ENCODE data around the gene SLC12A1.

Gene SLC12A1

GRCh38 chr15:48205981-48206380 lies at the start of gene SLC12A1:
Gene SLC12A1 (plus strand): TSS chr15:48206302. CDS start chr15:48207720, 1,418 bp downstream.
- DNase-seq, result no peak
- Histone ChIP-seq H3K79me2 (ENCODE audit: low read length) (no peaks in the 10 kb centered on the region), H3K27ac (ENCODE audit: low read length) (no peak within 1 kb of the TSS), H3K4me3 (ENCODE audit: low read length) (no peak within 1 kb of the TSS), H3K36me3 (replicated peaks; ENCODE audit: insufficient read depth, low read length) (no peaks in the 10 kb centered on the region), H2AFZ (ENCODE audit: low read length) (no peak within 1 kb of the TSS), H3K4me2 (ENCODE audit: low read depth, low read length) (no peak within 1 kb of the TSS), H3K4me1 (ENCODE audit: low read length) (no peaks in the 10 kb centered on the region), H3K9me2 (replicated peaks; ENCODE audit: insufficient read depth, low read length) (no peaks in the 10 kb centered on the region), H4K20me1 (ENCODE audit: insufficient read depth, low read length) (no peaks in the 10 kb centered on the region), H3K27me3 (replicated peaks; ENCODE audit: insufficient read depth, low read length) (no peaks in the 10 kb centered on the region), H3F3A (ENCODE audit: insufficient read depth, low read length) (no peaks in the 10 kb centered on the region), H3K9ac (ENCODE audit: low read length) (no peak within 1 kb of the TSS), H3K9me3 (replicated peaks; ENCODE audit: insufficient read depth, low read length) (no peaks in the 10 kb centered on the region)
- no peak for TF ChIP-seq EZH2 (optimal IDR thresholded peaks at IDR 0.05; ENCODE audit: low read depth, low read length)
- no peak for TF ChIP-seq EZH2phosphoT487 (IDR thresholded peaks at IDR 0.05; ENCODE audit: low read length)
- TF ChIP-seq, protein P1, sequence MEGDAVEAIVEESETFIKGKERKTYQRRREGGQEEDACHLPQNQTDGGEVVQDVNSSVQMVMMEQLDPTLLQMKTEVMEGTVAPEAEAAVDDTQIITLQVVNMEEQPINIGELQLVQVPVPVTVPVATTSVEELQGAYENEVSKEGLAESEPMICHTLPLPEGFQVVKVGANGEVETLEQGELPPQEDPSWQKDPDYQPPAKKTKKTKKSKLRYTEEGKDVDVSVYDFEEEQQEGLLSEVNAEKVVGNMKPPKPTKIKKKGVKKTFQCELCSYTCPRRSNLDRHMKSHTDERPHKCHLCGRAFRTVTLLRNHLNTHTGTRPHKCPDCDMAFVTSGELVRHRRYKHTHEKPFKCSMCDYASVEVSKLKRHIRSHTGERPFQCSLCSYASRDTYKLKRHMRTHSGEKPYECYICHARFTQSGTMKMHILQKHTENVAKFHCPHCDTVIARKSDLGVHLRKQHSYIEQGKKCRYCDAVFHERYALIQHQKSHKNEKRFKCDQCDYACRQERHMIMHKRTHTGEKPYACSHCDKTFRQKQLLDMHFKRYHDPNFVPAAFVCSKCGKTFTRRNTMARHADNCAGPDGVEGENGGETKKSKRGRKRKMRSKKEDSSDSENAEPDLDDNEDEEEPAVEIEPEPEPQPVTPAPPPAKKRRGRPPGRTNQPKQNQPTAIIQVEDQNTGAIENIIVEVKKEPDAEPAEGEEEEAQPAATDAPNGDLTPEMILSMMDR (IDR thresholded peaks at IDR 0.05; ENCODE audit: low read length), result no peak

GRCh38 chr15:48168616-48169015 lies 37.5 kb upstream of the SLC12A1 start:
- no peaks in the 10 kb centered on the region for H4K20me1 ChIP-seq (ENCODE audit: insufficient read depth, low read length)
- TF ChIP-seq, protein P1 (IDR thresholded peaks at IDR 0.05; ENCODE audit: low read length), result no peak
- no peak for TF ChIP-seq EZH2phosphoT487 (IDR thresholded peaks at IDR 0.05; ENCODE audit: low read length)
- no peak for TF ChIP-seq EZH2 (optimal IDR thresholded peaks at IDR 0.05; ENCODE audit: low read depth, low read length)
- H3K27me3 ChIP-seq (replicated peaks; ENCODE audit: insufficient read depth, low read length), result no peaks in the 10 kb centered on the region
- no peak overlapping the region for H3K4me3 ChIP-seq (ENCODE audit: low read length)
- H3K9ac ChIP-seq (ENCODE audit: low read length), result no peak overlapping the region
- H3K27ac ChIP-seq (ENCODE audit: low read length), result no peak overlapping the region
- no peak overlapping the region for H3K4me2 ChIP-seq (ENCODE audit: low read depth, low read length)
- no peaks in the 10 kb centered on the region for H3K9me3 ChIP-seq (replicated peaks; ENCODE audit: insufficient read depth, low read length)
- no peaks in the 10 kb centered on the region for H3K36me3 ChIP-seq (replicated peaks; ENCODE audit: insufficient read depth, low read length)
- DNase-seq, result no peak
- no peaks in the 10 kb centered on the region for H3K9me2 ChIP-seq (replicated peaks; ENCODE audit: insufficient read depth, low read length)
- no peak overlapping the region for H2AFZ ChIP-seq (ENCODE audit: low read length)
- H3K79me2 ChIP-seq (ENCODE audit: low read length), result peaks cover 8% of the 10 kb centered on the region; the same call in 1 of the 2 replicates
- H3K4me1 ChIP-seq (ENCODE audit: low read length), result no peaks in the 10 kb centered on the region
- no peaks in the 10 kb centered on the region for H3F3A ChIP-seq (ENCODE audit: insufficient read depth, low read length)

DNA sequence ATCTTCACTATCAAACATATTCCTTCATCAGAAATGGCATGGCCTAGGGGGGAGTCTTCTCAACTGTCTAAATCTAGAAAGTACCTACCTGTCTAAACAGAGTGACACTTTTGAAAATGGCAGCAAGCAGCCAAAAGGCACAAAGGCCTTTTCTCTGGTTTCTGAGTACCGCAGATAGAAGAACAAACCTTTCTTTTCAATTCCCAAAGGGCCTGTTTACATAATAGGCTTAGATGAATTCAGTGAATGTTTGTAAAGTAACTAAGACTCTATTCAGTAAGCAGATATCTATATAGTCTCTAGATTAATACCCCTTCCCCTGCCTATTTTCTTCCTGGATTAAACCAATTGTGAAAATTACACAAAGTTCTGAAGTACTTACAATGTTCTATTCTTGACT lies 35.1 kb upstream of the SLC12A1 start:
- H3K4me3 ChIP-seq (ENCODE audit: low read length), result no peak overlapping the region
- H3K36me3 ChIP-seq (replicated peaks; ENCODE audit: insufficient read depth, low read length), result no peaks in the 10 kb centered on the region
- no peaks in the 10 kb centered on the region for H3K9me3 ChIP-seq (replicated peaks; ENCODE audit: insufficient read depth, low read length)
- H3K27ac ChIP-seq (ENCODE audit: low read length), result no peak overlapping the region
- H2AFZ ChIP-seq (ENCODE audit: low read length), result no peak overlapping the region
- H3K9ac ChIP-seq (ENCODE audit: low read length), result no peak overlapping the region
- H3K4me2 ChIP-seq (ENCODE audit: low read depth, low read length), result no peak overlapping the region
- H3K79me2 ChIP-seq (ENCODE audit: low read length), result peaks cover 13% of the 10 kb centered on the region; the same call in 1 of the 2 replicates
- H3F3A ChIP-seq (ENCODE audit: insufficient read depth, low read length), result no peaks in the 10 kb centered on the region
- H3K27me3 ChIP-seq (replicated peaks; ENCODE audit: insufficient read depth, low read length), result no peaks in the 10 kb centered on the region
- H3K4me1 ChIP-seq (ENCODE audit: low read length), result no peaks in the 10 kb centered on the region
- TF ChIP-seq EZH2phosphoT487 (IDR thresholded peaks at IDR 0.05; ENCODE audit: low read length) (no peak), EZH2 (optimal IDR thresholded peaks at IDR 0.05; ENCODE audit: low read depth, low read length) (no peak)
- TF ChIP-seq, protein P1 (IDR thresholded peaks at IDR 0.05; ENCODE audit: low read length), result no peak
- no peaks in the 10 kb centered on the region for H4K20me1 ChIP-seq (ENCODE audit: insufficient read depth, low read length)
- no peak for DNase-seq
- H3K9me2 ChIP-seq (replicated peaks; ENCODE audit: insufficient read depth, low read length), result no peaks in the 10 kb centered on the region

Measured in MM.1S (cell line).